ENCODE results near the gene TLK1.

GRCh38 chr2:171013851-171014250 is 146.8 kb downstream of the TLK1 start:
- no peak for TF ChIP-seq POLR2A (IDR thresholded peaks at IDR 0.05)
- TF ChIP-seq CTCF (IDR thresholded peaks at IDR 0.05), result no peak
- TF ChIP-seq POLR2AphosphoS5 (IDR thresholded peaks at IDR 0.05), result no peak
